Tibial nerve (tissue), 4 donors: ENCODE data around the gene STRN3. TPM values are rescaled to one million over a fixed set of nuclear protein-coding genes. Genes with fewer than 3 reads are reported as not detected.

Source experiments
- DNase-seq, 2 donors: peaks; one replicate each; pipeline ENCODE4 v3.0.0-alpha.2; 2019; ENCODE audit warnings: low spot score in 2 of 2
- H3K27ac ChIP-seq, 4 donors: fragments of 200-600 bp; sonication (generic) in 3 of 4; one replicate each; pipeline ENCODE4 v1.5.1; 2017 to 2019; ENCODE audit warnings: mild to moderate bottlenecking in 1 of 4
- H3K27me3 ChIP-seq, 2 donors: fragments of 200-600 bp; sonication (generic) in 1 of 2; one replicate each; pipeline versions ENCODE4 v1.5.1 to v1.6.0; 2017 to 2019
- H3K36me3 ChIP-seq, 3 donors: fragments of 200-600 bp; sonication (generic); one replicate each; pipeline ENCODE4 v1.5.1; 2018 to 2019
- H3K4me1 ChIP-seq, 4 donors: fragments of 200-600 bp; sonication (generic) in 3 of 4; one replicate each; pipeline ENCODE4 v1.5.1; 2017 to 2019
- H3K4me3 ChIP-seq, 4 donors: fragments of 200-600 bp; sonication (generic) in 3 of 4; one replicate each; pipeline ENCODE4 v1.5.1; 2017 to 2019; ENCODE audit warnings: mild to moderate bottlenecking in 1 of 4, moderate library complexity in 1 of 4
- H3K9me3 ChIP-seq, 4 donors: fragments of 200-600 bp; sonication (generic) in 3 of 4; one replicate each; pipeline ENCODE4 v1.5.1; 2017 to 2019
- CTCF ChIP-seq, 5 experiments: fragments of 200-600 bp in 3 of 5; fragments of 450-650 bp in 2 of 5; sonication (generic) in 3 of 5; IDR thresholded peaks; one replicate each; pipeline ENCODE4 v1.5.1; 2016 to 2019; ENCODE audit warnings: antibody characterized with exemption in 5 of 5, mild to moderate bottlenecking in 3 of 5, moderate library complexity in 2 of 5
- EP300 ChIP-seq, 2 donors: sonication (generic); formaldehyde crosslinking; IDR thresholded peaks; one replicate each; pipeline ENCODE4 v1.6.1; 2017; ENCODE audit warnings: antibody characterized with exemption in 2 of 2, mild to moderate bottlenecking in 1 of 2
- POLR2A ChIP-seq, 2 donors: fragments of 450-650 bp; IDR thresholded peaks; one replicate each; pipeline ENCODE4 v1.6.1; 2017; ENCODE audit warnings: antibody characterized with exemption in 2 of 2, mild to moderate bottlenecking in 2 of 2, moderate library complexity in 2 of 2
- WGBS, 2 donors: methylation state at CpG; one replicate each; pipeline ENCODE4 v1.1.5; 2018; 5-methylcytosine and 5-hydroxymethylcytosine counted together
- total RNA-seq, 4 donors: library from RNA; depleted of rRNA; stranded (reverse); fragments of >200 nt; gene quantifications; one replicate each; pipeline ENCODE4 v1.1.0, GENCODE V29; 2016

Gene STRN3
- total RNA-seq, 4 donors from 2014 or later: 33.5 to 68.8 (median 57.0) TPM

- H3K27me3 ChIP-seq: peaks cover 0 to 44% of the 10 kb centered on the region in 2 donors
- 79 to 89% methylated on average over 1 of the region's 1 CpG for WGBS, 2 donors
These were observed 153.6 kb downstream of the STRN3 start for GRCh38 chr14:30872602-30873001.

GRCh38 chr14:30869551-30870155 lies 156.5 kb downstream of the STRN3 start:
- no peak for DNase-seq
- Histone ChIP-seq H3K27ac (no peak overlapping the region), H3K4me1 (peaks cover 0 to 9% (median 7%) of the 10 kb centered on the region in 4 donors), H3K27me3 (peaks cover 0 to 25% of the 10 kb centered on the region in 2 donors), H3K9me3 (no peaks in the 10 kb centered on the region), H3K36me3 (no peaks in the 10 kb centered on the region), H3K4me3 (no peak overlapping the region)
- no peak for TF ChIP-seq CTCF (IDR thresholded peaks at IDR 0.05)
- no peak for TF ChIP-seq POLR2A (IDR thresholded peaks at IDR 0.05)
- TF ChIP-seq EP300 (IDR thresholded peaks at IDR 0.05): no peak
- 56 to 71% methylated on average over 2 of the region's 2 CpGs for WGBS, 2 donors

More at GRCh38 chr14:30872602-30873001, 153.6 kb downstream of the STRN3 start:
- TF ChIP-seq POLR2A (IDR thresholded peaks at IDR 0.05) (no peak), CTCF (IDR thresholded peaks at IDR 0.05) (no peak), EP300 (IDR thresholded peaks at IDR 0.05) (no peak)
- Histone ChIP-seq H3K9me3 (no peaks in the 10 kb centered on the region), H3K36me3 (no peaks in the 10 kb centered on the region), H3K27ac (no peak overlapping the region), H3K4me1 (peaks cover 0 to 22% (median 15%) of the 10 kb centered on the region in 4 donors), H3K4me3 (no peak overlapping the region)
- DNase-seq: no peak

- peaks cover 0 to under 1% (median 0%) of the 10 kb centered on the region in 4 donors for H3K4me1 ChIP-seq
- no peak for DNase-seq
- no peak overlapping the region for H3K4me3 ChIP-seq
- 96 to 97% methylated on average over 5 of the region's 5 CpGs for WGBS, 2 donors
- TF ChIP-seq CTCF (IDR thresholded peaks at IDR 0.05) (no peak), EP300 (IDR thresholded peaks at IDR 0.05) (no peak)
- no peaks in the 10 kb centered on the region for H3K9me3 ChIP-seq
- H3K27ac ChIP-seq: no peak overlapping the region
- no peaks in the 10 kb centered on the region for H3K36me3 ChIP-seq
- peaks cover 0 to 16% of the 10 kb centered on the region in 2 donors for H3K27me3 ChIP-seq
These were observed 157.4 kb downstream of the STRN3 start for GRCh38 chr14:30868736-30869135.

GRCh38 chr14:30864934-30865333 lies 161.2 kb downstream of the STRN3 start:
- Histone ChIP-seq H3K4me1 (no peaks in the 10 kb centered on the region), H3K27me3 (peaks cover 0 to 13% of the 10 kb centered on the region in 2 donors), H3K4me3 (no peak overlapping the region), H3K27ac (no peak overlapping the region), H3K36me3 (no peaks in the 10 kb centered on the region), H3K9me3 (no peaks in the 10 kb centered on the region)
- WGBS, 2 donors: 85 to 87% methylated on average over 5 of the region's 5 CpGs
- DNase-seq: no peak
- TF ChIP-seq POLR2A (IDR thresholded peaks at IDR 0.05) (no peak), EP300 (IDR thresholded peaks at IDR 0.05) (no peak), CTCF (IDR thresholded peaks at IDR 0.05) (no peak)

GRCh38 chr14:30861200-30861599 lies 165.0 kb downstream of the STRN3 start:
- peaks cover 0 to 6% of the 10 kb centered on the region in 2 donors for H3K27me3 ChIP-seq
- 76 to 83% methylated on average over 1 of the region's 1 CpG for WGBS, 2 donors
- no peak overlapping the region for H3K4me3 ChIP-seq
- no peaks in the 10 kb centered on the region for H3K4me1 ChIP-seq
- TF ChIP-seq POLR2A (IDR thresholded peaks at IDR 0.05) (no peak), EP300 (IDR thresholded peaks at IDR 0.05) (no peak), CTCF (IDR thresholded peaks at IDR 0.05) (no peak)
- H3K36me3 ChIP-seq: no peaks in the 10 kb centered on the region
- H3K27ac ChIP-seq: no peak overlapping the region
- no peak for DNase-seq
- H3K9me3 ChIP-seq: no peaks in the 10 kb centered on the region
